LoVo (cell line): ENCODE results near the gene WWOX.

Experiments
- DNase-seq: peaks from one replicate; pipeline ENCODE4 v3.0.0-alpha.2; 2016; ENCODE audit warnings: low spot score

Gene WWOX

GRCh38 chr16:78105517-78105916, 6.1 kb downstream of the WWOX start:
- no peak for DNase-seq

- no peak for DNase-seq
Measured at GRCh38 chr16:78106686-78107085, 7.2 kb downstream of the WWOX start.

- DNase-seq, result no peak
Measured at GRCh38 chr16:78108451-78108850, 9.0 kb downstream of the WWOX start.

- DNase-seq, result no peak
Measured at GRCh38 chr16:78113258-78113657, 13.8 kb downstream of the WWOX start.

- no peak for DNase-seq
Measured at GRCh38 chr16:78115659-78116058, 16.2 kb downstream of the WWOX start.

GRCh38 chr16:78116946-78117345, 17.5 kb downstream of the WWOX start:
- no peak for DNase-seq

GRCh38 chr16:78117391-78117790, 17.9 kb downstream of the WWOX start:
- DNase-seq, result no peak

GRCh38 chr16:78118469-78119025, 19.1 kb downstream of the WWOX start:
- no peak for DNase-seq

GRCh38 chr16:78122774-78123315, 23.4 kb downstream of the WWOX start:
- DNase-seq, result peak; percentile 58

- DNase-seq, result no peak
Measured at GRCh38 chr16:78125112-78125844, 25.8 kb downstream of the WWOX start.

GRCh38 chr16:78126662-78127061, 27.2 kb downstream of the WWOX start:
- DNase-seq, result no peak

GRCh38 chr16:78127130-78127529, 27.7 kb downstream of the WWOX start:
- no peak for DNase-seq

GRCh38 chr16:78128913-78129312, 29.5 kb downstream of the WWOX start:
- no peak for DNase-seq

GRCh38 chr16:78129349-78129748, 29.9 kb downstream of the WWOX start:
- no peak for DNase-seq

GRCh38 chr16:78130083-78130608, 30.7 kb downstream of the WWOX start:
- DNase-seq, result no peak

- DNase-seq, result no peak
Measured at GRCh38 chr16:78130950-78131349, 31.5 kb downstream of the WWOX start.

- no peak for DNase-seq
Measured at GRCh38 chr16:78133919-78134318, 34.5 kb downstream of the WWOX start.

- no peak for DNase-seq
Measured at GRCh38 chr16:78134944-78135619, 35.6 kb downstream of the WWOX start.

GRCh38 chr16:78137179-78137578, 37.7 kb downstream of the WWOX start:
- DNase-seq, result no peak

GRCh38 chr16:78137782-78138616, 38.5 kb downstream of the WWOX start:
- no peak for DNase-seq

GRCh38 chr16:78140818-78141466, 41.5 kb downstream of the WWOX start:
- DNase-seq, result no peak
